DND-41 (cell line): ENCODE results near the gene NUDC.

ENCODE experiments used
- CTCF ChIP-seq: IDR thresholded peaks from 2 replicates; pipeline ENCODE4 v1.5.1; 2012; ENCODE audit warnings: borderline replicate concordance, low read length, moderate library complexity, mild to moderate bottlenecking; ENCODE audit not compliant: poor library complexity, severe bottlenecking; ENCODE audit errors: extremely low read depth
- EZH2 ChIP-seq: IDR thresholded peaks from 3 replicates; pipeline ENCODE4 v1.6.1; 2012; ENCODE audit warnings: borderline replicate concordance, low read depth, mild to moderate bottlenecking, moderate library complexity, low read length, inconsistent platforms; ENCODE audit not compliant: severe bottlenecking

DNA sequence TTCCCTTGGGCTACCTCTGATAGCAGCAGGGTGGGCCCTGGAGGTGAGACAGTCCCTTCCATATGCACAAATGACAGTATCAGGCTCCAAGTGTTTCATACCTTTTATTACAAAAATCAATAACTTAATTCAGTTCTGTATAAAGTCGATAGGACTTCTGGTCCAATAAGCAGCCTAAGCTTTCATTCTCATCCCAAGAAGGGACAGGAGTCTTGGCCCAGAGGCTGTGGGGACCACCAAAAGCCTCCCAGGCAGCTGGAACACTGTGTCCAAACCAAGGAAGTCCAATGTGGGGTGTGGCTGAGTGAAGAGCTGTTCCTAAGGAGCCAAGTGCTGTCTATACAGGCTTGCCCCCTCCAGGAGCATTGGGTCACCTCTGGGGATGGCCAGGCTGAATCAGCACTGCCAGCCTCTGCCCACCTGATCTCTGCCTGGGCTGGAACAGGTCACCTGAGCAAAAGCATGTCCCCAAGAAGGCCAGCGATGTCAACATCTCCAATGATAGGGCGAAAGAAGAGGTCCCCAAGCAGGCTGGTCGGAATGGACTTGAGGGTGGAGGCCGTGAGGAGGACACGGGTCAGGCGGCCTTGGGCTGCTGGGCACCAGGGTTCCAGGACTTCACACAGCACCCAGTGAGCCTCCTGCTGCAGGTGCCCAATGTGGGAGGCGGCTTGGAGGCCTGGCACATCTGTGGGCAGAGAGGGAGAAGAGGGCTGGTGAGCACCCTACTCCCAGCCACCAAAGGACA, 10.0 kb upstream of the NUDC start:
- no peak for TF ChIP-seq CTCF
- TF ChIP-seq EZH2 = no peak
